Ovary (tissue), 9 donors: ENCODE measurements around the gene GOT1. TPM values are rescaled to one million over a fixed set of nuclear protein-coding genes. Genes with fewer than 3 reads are reported as not detected.

ENCODE experiments used
- DNase-seq, 5 donors: peaks; one replicate each; pipeline ENCODE4 v3.0.0-alpha.2; 2019 to 2020
- H3K27ac ChIP-seq, 2 donors: fragments of 200-600 bp; one replicate each; pipeline versions ENCODE4 v1.5.1 to v1.8.0; 2019 to 2022
- H3K27me3 ChIP-seq: fragments of 200-600 bp; one replicate; pipeline ENCODE4 v1.8.0; 2022
- H3K36me3 ChIP-seq: fragments of 200-600 bp; sonication (generic); one replicate; pipeline ENCODE4 v1.5.1; 2019
- H3K4me1 ChIP-seq: one replicate; pipeline ENCODE4 v1.8.1; 2013; ENCODE audit warnings: mild to moderate bottlenecking, moderate library complexity; ENCODE audit not compliant: insufficient read depth
- H3K4me3 ChIP-seq: fragments of 200-600 bp; sonication (generic); one replicate; pipeline ENCODE4 v1.5.1; 2017
- H3K9me3 ChIP-seq, 2 donors: fragments of 200-600 bp in 1 of 2; sonication (generic) in 1 of 2; one replicate each; pipeline versions ENCODE4 v1.5.1 to v1.8.1; 2013 to 2019; ENCODE audit warnings: mild to moderate bottlenecking in 1 of 2, moderate library complexity in 1 of 2
- EP300 ChIP-seq: sonication (generic); formaldehyde crosslinking; IDR thresholded peaks from one replicate; pipeline ENCODE4 v1.6.1; 2017; ENCODE audit warnings: antibody characterized with exemption
- POLR2A ChIP-seq: fragments of 450-650 bp; IDR thresholded peaks from one replicate; pipeline ENCODE4 v1.6.1; 2017; ENCODE audit warnings: antibody characterized with exemption, mild to moderate bottlenecking, moderate library complexity
- WGBS, 3 donors: extraction: QIAGEN DNeasy Blood & Tissue Kit in 1 of 3; methylation state at CpG; one replicate each; pipeline versions ENCODE4 v1.1.5 to v1.1.7; 2013 to 2017; 5-methylcytosine and 5-hydroxymethylcytosine counted together
- intact Hi-C, 4 donors: fragments of 100-400 bp; cut with DNase I; formaldehyde crosslinking; loops; one replicate each; pipeline versions ENCODE4 v1.11.0 to v1.15.1; 2022 to 2023
- polyA plus RNA-seq, 2 donors: library from polyadenylated mRNA; stranded (reverse); fragments of 200-250 nt in 1 of 2; fragments of 350-450 nt in 1 of 2; fragmentation: Illumina TruSeq in 1 of 2; extraction: RNeasy Lipid Tissue Mini Kit (QIAGEN cat#74804) in 1 of 2; gene quantifications; one replicate each; pipeline ENCODE4 v1.2.3, GENCODE V29; 2013 to 2014
- total RNA-seq, 7 donors: library from RNA; depleted of rRNA in 2 of 7; stranded (reverse); fragments of >200 nt in 2 of 7; fragmentation: NEBNext Ultra II Directional in 3 of 7; extraction: Animal tissue kit (Norgen Biotek cat#: 25700) in 3 of 7; gene quantifications; one replicate each; pipeline versions ENCODE4 v1.1.0 to v1.2.4, GENCODE V29; 2016 to 2023
- TF ChIP-seq, protein P1 (sequence below), 3 donors: fragments of 450-650 bp in 2 of 3; fragments of 200-600 bp in 1 of 3; IDR thresholded peaks; one replicate each; pipeline versions ENCODE4 v1.5.1 to v1.8.0; 2016 to 2022; ENCODE audit warnings: antibody characterized with exemption in 3 of 3, mild to moderate bottlenecking in 1 of 3
- donor health status: DM: no; HTN: no; CAD: no; lungs with moderate emphysema.
- donor health status: DM: no; HTN: no; CAD: no.
- donor health status: Bipolar disorder and iron deficiency.
- donor health status: DM: yes; HTN: yes; CAD: no.
- donor health status: DM: no; HTN: no; CAD: no.
- donor health status: DM: yes; HTN: yes; CAD: no.

GOT1 gene
- total and polyA plus RNA-seq, 9 donors: 12.5 to 80.4 (median 18.2) TPM

DNA sequence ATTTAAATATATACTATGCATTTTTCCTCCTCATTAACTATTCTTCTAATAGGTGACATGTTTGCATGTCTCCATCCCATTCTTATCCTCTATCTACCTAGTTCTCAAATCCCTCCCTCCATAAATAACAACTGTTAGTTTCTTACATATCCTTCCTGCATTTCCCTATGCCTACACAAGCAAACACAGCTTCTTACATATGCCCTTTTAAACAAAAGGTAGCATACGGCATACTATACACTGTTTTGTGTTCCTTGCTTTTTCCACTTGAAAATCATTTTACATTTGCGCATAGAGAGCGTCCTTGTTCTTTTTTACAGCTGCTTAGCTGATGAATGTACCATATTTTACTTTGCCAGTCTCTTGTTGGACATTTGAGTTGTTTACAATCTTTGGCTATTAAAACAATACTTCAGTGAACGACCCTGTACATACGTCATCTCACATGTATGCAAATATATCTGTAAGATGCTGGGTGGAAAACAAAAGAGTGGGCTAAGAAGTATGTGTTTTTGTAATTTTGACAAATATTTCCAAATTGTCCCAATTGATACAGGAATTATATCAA lies 7.8 kb downstream of the GOT1 start:
- TF ChIP-seq POLR2A (no peak), EP300 (no peak)
- intact Hi-C loops: no loop called here
- H3K4me1 ChIP-seq: no peaks in the 10 kb centered on the region
- DNase-seq: no peak
- no peaks in the 10 kb centered on the region for H3K9me3 ChIP-seq
- no peaks in the 10 kb centered on the region for H3K36me3 ChIP-seq
- 91 to 93% (median 93%) methylated on average over 5 of the region's 5 CpGs for WGBS, 3 donors
- H3K4me3 ChIP-seq: no peak overlapping the region
- no peak overlapping the region for H3K27ac ChIP-seq
- H3K27me3 ChIP-seq: no peaks in the 10 kb centered on the region

DNA sequence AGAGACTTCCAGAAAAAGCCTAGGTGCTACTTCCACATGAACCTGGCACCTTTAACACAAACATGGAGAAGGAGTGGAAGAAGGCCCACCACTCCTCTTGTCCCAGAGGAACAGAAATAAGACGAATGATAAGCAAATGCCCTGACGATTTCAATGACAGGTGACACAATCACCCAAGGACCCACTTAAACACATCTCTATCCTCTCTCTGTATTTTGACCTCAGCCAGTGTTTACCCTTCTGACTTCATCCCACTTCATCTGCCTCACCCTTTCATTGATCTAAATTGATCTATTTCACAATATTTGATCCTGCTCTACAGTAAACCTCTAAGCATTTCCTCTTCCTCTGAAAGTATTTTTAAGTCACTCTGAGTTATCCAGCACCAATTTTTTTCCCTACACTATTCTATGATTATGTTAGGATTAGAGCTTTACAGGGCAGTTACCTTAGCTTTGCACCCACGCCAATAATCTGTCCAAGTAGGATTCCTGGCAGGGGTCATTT lies 9.1 kb downstream of the GOT1 start:
- H3K36me3 ChIP-seq: no peaks in the 10 kb centered on the region
- WGBS, 3 donors: 95% methylated on average over 3 of the region's 3 CpGs
- H3K27me3 ChIP-seq: no peaks in the 10 kb centered on the region
- intact Hi-C loops: no loop called here
- TF ChIP-seq, protein P1, sequence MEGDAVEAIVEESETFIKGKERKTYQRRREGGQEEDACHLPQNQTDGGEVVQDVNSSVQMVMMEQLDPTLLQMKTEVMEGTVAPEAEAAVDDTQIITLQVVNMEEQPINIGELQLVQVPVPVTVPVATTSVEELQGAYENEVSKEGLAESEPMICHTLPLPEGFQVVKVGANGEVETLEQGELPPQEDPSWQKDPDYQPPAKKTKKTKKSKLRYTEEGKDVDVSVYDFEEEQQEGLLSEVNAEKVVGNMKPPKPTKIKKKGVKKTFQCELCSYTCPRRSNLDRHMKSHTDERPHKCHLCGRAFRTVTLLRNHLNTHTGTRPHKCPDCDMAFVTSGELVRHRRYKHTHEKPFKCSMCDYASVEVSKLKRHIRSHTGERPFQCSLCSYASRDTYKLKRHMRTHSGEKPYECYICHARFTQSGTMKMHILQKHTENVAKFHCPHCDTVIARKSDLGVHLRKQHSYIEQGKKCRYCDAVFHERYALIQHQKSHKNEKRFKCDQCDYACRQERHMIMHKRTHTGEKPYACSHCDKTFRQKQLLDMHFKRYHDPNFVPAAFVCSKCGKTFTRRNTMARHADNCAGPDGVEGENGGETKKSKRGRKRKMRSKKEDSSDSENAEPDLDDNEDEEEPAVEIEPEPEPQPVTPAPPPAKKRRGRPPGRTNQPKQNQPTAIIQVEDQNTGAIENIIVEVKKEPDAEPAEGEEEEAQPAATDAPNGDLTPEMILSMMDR (IDR thresholded peaks at IDR 0.05): no peak
- no peak for TF ChIP-seq POLR2A
- no peak for TF ChIP-seq EP300
- H3K4me3 ChIP-seq: no peak overlapping the region
- DNase-seq: no peak
- H3K9me3 ChIP-seq: no peaks in the 10 kb centered on the region
- no peaks in the 10 kb centered on the region for H3K4me1 ChIP-seq
- H3K27ac ChIP-seq: no peak overlapping the region

DNA sequence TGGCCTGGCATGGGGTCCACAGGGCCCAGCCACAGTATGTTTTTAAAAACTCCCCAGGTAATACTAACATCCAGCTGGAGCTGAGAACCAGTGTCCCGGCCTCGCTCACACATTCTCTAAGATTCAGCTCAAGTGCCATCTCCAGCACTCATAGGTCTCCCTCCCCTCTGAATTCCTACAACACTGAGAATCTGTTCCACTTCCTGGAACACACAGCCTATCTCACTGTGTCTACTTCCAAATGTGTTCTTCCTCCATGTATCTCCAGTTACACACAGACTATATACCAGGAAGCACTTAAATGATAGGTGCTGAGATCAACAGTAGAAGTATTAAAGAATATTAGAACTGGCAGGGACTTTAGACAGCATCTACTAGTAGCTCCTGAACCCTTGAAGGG lies 10.7 kb downstream of the GOT1 start:
- 95 to 100% (median 97%) methylated on average over 2 of the region's 2 CpGs for WGBS, 3 donors

DNA sequence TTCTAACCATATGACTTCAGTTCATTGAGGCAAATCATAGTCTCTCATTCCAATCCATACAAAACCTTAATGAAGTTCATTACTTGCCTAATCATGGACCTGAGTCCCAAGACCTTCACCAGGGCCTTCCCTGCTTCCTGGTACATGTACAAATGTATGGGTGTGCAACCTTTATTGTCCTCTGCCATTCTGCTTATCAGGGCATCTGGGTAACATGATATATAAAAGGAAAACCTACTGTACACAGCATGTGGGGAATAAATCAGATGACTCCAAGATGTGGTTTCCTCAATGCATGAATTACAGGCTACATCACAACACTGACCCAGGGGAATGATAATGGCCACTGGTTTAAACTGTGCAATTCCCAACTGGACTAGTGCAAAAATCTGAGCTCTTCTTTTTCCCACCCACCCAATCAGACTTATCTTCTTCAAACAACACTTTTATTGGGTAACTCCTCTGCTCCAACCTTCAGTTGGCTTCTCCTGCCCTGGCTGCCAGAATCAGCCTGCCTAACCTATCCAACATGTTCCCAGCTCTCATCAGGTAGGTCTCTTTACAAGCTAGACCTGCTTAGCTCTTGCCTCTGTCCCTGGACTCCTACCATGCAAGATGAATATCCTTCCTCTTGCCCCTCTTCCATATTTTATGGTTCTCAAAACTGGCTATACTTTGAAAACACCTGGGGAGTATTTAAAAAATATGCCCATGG lies 11.4 kb downstream of the GOT1 start:
- H3K36me3 ChIP-seq: no peaks in the 10 kb centered on the region
- no peak overlapping the region for H3K4me3 ChIP-seq
- H3K9me3 ChIP-seq: no peaks in the 10 kb centered on the region
- H3K4me1 ChIP-seq: no peaks in the 10 kb centered on the region
- intact Hi-C loops: no loop called here
- no peak for DNase-seq
- TF ChIP-seq EP300 (no peak), POLR2A (no peak)
- TF ChIP-seq, protein P1 (IDR thresholded peaks at IDR 0.05): no peak
- H3K27ac ChIP-seq: no peak overlapping the region
- H3K27me3 ChIP-seq: no peaks in the 10 kb centered on the region

More for the DNA sequence above, 10.7 kb downstream of the GOT1 start:
- DNase-seq: no peak
- Histone ChIP-seq H3K4me3 (no peak overlapping the region), H3K27me3 (no peaks in the 10 kb centered on the region), H3K9me3 (no peaks in the 10 kb centered on the region), H3K27ac (no peak overlapping the region), H3K36me3 (no peaks in the 10 kb centered on the region), H3K4me1 (no peaks in the 10 kb centered on the region)
- TF ChIP-seq, protein P1 (IDR thresholded peaks at IDR 0.05): no peak
- TF ChIP-seq POLR2A: no peak
- no peak for TF ChIP-seq EP300
- intact Hi-C loops: no loop called here

DNA sequence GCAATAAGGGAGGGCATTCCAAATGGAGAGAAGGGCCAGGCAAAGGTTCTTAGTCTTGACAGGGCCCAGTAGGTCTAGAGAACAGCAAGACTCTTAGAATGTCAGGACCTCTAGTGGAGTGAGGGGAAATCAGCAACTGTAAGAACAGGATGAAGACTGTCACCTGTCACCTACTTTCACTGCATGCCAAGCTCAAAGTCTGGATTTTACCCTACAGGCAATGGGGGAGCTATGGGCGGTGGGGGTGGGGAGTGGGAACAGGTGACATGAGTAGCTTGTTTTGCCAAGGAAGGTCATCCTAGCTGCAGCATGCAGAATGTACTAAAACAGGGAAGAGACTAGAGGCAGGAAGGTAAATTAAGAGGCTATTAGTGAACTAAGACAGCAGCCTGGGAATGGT lies 18.3 kb downstream of the GOT1 start:
- TF ChIP-seq POLR2A (no peak), EP300 (no peak)
- TF ChIP-seq, protein P1 (IDR thresholded peaks at IDR 0.05): no peak
- Histone ChIP-seq H3K4me3 (no peak overlapping the region), H3K4me1 (no peaks in the 10 kb centered on the region), H3K27me3 (no peaks in the 10 kb centered on the region), H3K27ac (no peak overlapping the region), H3K36me3 (no peaks in the 10 kb centered on the region), H3K9me3 (no peaks in the 10 kb centered on the region)
- DNase-seq: no peak
- intact Hi-C loops: no loop called here
- WGBS, 3 donors: 94 to 96% (median 96%) methylated on average over 1 of the region's 1 CpG
